KMS-11 (cell line): ENCODE data around the gene SEC11A.

Experiments
- H2AFZ ChIP-seq: fragments of 200-600 bp; sonication (generic); 2 replicates; pipeline ENCODE4 v1.6.1; 2016; ENCODE audit warnings: antibody characterized with exemption, mixed run types, low read depth
- H3K27ac ChIP-seq: fragments of 200-600 bp; sonication (generic); 2 replicates; pipeline ENCODE4 v1.6.1; 2016; ENCODE audit warnings: mild to moderate bottlenecking, mixed run types
- H3K27me3 ChIP-seq: fragments of 200-600 bp; sonication (generic); 2 replicates; pipeline ENCODE4 v1.6.1; 2017; ENCODE audit warnings: mild to moderate bottlenecking, low read depth, mixed run types, moderate library complexity; ENCODE audit not compliant: insufficient read depth
- H3K36me3 ChIP-seq: fragments of 200-600 bp; sonication (generic); 2 replicates; pipeline ENCODE4 v1.6.1; 2017; ENCODE audit warnings: mild to moderate bottlenecking, mixed run types; ENCODE audit not compliant: insufficient read depth
- H3K4me1 ChIP-seq: fragments of 200-600 bp; sonication (generic); 2 replicates; pipeline ENCODE4 v1.6.1; 2016; ENCODE audit warnings: mild to moderate bottlenecking, low read depth, mixed run types; ENCODE audit not compliant: poor library complexity, severe bottlenecking
- H3K4me2 ChIP-seq: fragments of 200-600 bp; sonication (generic); 2 replicates; pipeline ENCODE4 v1.7.0; 2016; ENCODE audit warnings: mild to moderate bottlenecking, mixed run types
- H3K4me3 ChIP-seq: fragments of 200-600 bp; sonication (generic); IDR thresholded peaks from 2 replicates; pipeline ENCODE4 v1.6.1; 2017; ENCODE audit warnings: low read depth, low read length, mixed read lengths; ENCODE audit not compliant: insufficient read depth
- H3K79me2 ChIP-seq: fragments of 200-600 bp; sonication (generic); 2 replicates; pipeline ENCODE4 v1.6.1; 2016; ENCODE audit warnings: low read depth, mixed run types; ENCODE audit not compliant: insufficient read depth
- H3K9ac ChIP-seq: fragments of 200-600 bp; sonication (generic); 2 replicates; pipeline ENCODE4 v1.6.1; 2016; ENCODE audit warnings: mild to moderate bottlenecking, mixed run types
- H4K20me1 ChIP-seq: fragments of 200-600 bp; sonication (generic); 2 replicates; pipeline ENCODE4 v1.6.1; 2016; ENCODE audit warnings: mild to moderate bottlenecking, mixed run types; ENCODE audit not compliant: insufficient read depth
- CTCF ChIP-seq: fragments of 200-600 bp; sonication (generic); conservative IDR thresholded peaks from 2 replicates; pipeline ENCODE4 v1.6.1; 2017; ENCODE audit warnings: low read depth, mild to moderate bottlenecking, antibody characterized with exemption, low read length, moderate library complexity, mixed read lengths

The SEC11A gene

GRCh38 chr15:84671211-84671610 lies 44.7 kb downstream of the SEC11A start:
- no peak overlapping the region for H2AFZ ChIP-seq
- H3K9ac ChIP-seq = no peak overlapping the region
- no peaks in the 10 kb centered on the region; the same call in 1 of the 2 replicates for H3K36me3 ChIP-seq
- no peaks in the 10 kb centered on the region for H3K27me3 ChIP-seq
- H3K79me2 ChIP-seq = no peaks in the 10 kb centered on the region
- H3K27ac ChIP-seq = no peak overlapping the region
- H3K4me3 ChIP-seq = no peak overlapping the region
- H3K4me2 ChIP-seq = no peak overlapping the region
- no peaks in the 10 kb centered on the region for H4K20me1 ChIP-seq
- no peak for TF ChIP-seq CTCF
- H3K4me1 ChIP-seq = no peaks in the 10 kb centered on the region

- Histone ChIP-seq H3K4me2 (no peak overlapping the region), H3K9ac (no peak overlapping the region), H3K36me3 (no peaks in the 10 kb centered on the region; the same call in 1 of the 2 replicates)
These were observed 46.2 kb downstream of the SEC11A start for GRCh38 chr15:84669726-84670125.

GRCh38 chr15:84668221-84668982 lies 47.5 kb downstream of the SEC11A start:
- Histone ChIP-seq H3K9ac (no peak overlapping the region), H3K27me3 (no peaks in the 10 kb centered on the region), H3K4me3 (no peak overlapping the region), H3K4me1 (no peaks in the 10 kb centered on the region), H3K79me2 (no peaks in the 10 kb centered on the region), H3K27ac (no peak overlapping the region), H4K20me1 (no peaks in the 10 kb centered on the region), H3K4me2 (no peak overlapping the region), H2AFZ (no peak overlapping the region), H3K36me3 (no peaks in the 10 kb centered on the region; the same call in 1 of the 2 replicates)
- no peak for TF ChIP-seq CTCF

More at GRCh38 chr15:84669726-84670125, 46.2 kb downstream of the SEC11A start:
- Histone ChIP-seq H3K4me3 (no peak overlapping the region), H2AFZ (no peak overlapping the region), H3K79me2 (no peaks in the 10 kb centered on the region), H3K4me1 (no peaks in the 10 kb centered on the region), H3K27me3 (no peaks in the 10 kb centered on the region), H4K20me1 (no peaks in the 10 kb centered on the region), H3K27ac (no peak overlapping the region)
- TF ChIP-seq CTCF = no peak

GRCh38 chr15:84666373-84666772 lies 49.6 kb downstream of the SEC11A start:
- no peaks in the 10 kb centered on the region for H3K79me2 ChIP-seq
- H2AFZ ChIP-seq = no peak overlapping the region
- no peak for TF ChIP-seq CTCF
- H3K27ac ChIP-seq = no peak overlapping the region
- H4K20me1 ChIP-seq = no peaks in the 10 kb centered on the region
- peaks cover under 1% of the 10 kb centered on the region for H3K4me1 ChIP-seq
- H3K9ac ChIP-seq = no peak overlapping the region
- no peaks in the 10 kb centered on the region for H3K27me3 ChIP-seq
- no peak overlapping the region for H3K4me2 ChIP-seq
- no peaks in the 10 kb centered on the region; the same call in 1 of the 2 replicates for H3K36me3 ChIP-seq
- H3K4me3 ChIP-seq = no peak overlapping the region
